ENCODE results near the gene ITGB1. TPM values are rescaled to one million over a fixed set of nuclear protein-coding genes. Genes with fewer than 3 reads are reported as not detected.

Gene ITGB1
- total RNA-seq (410 TPM), polyA plus RNA-seq (ENCODE audit: insufficient read depth, low read depth, low replicate concordance) (156 TPM)
- long read RNA-seq, donor 1, transcript ITGB1-201 (16 exons, 3,640 nt), result major isoform, 55 of 180 reads
- long read RNA-seq, donor 1, partial matches to known transcripts, result 124 of 180 reads
- long read RNA-seq, donor 1, other reads (novel, unspliced or antisense), result 0 of 180 reads
- long read RNA-seq, donor 2, transcript ITGB1-201 (16 exons, 3,640 nt), result major isoform, 66 of 154 reads
- long read RNA-seq, donor 2, partial matches to known transcripts, result 88 of 154 reads
- long read RNA-seq, donor 2, other reads (novel, unspliced or antisense), result 0 of 154 reads
- long read RNA-seq, donor 3, transcript ITGB1-201 (16 exons, 3,640 nt), result major isoform, 83 of 252 reads
- long read RNA-seq, donor 3, partial matches to known transcripts, result 168 of 252 reads
- long read RNA-seq, donor 3, other reads (novel, unspliced or antisense), result 0 of 252 reads
- long read RNA-seq, donor 4, transcript ITGB1-201 (16 exons, 3,640 nt), result major isoform, 75 of 127 reads
- long read RNA-seq, donor 4, partial matches to known transcripts, result 52 of 127 reads
- long read RNA-seq, donor 4, other reads (novel, unspliced or antisense), result 0 of 127 reads
- long read RNA-seq, donor 5, transcript ITGB1-201 (16 exons, 3,640 nt), result major isoform, 7 of 7 reads
- long read RNA-seq, donor 5, partial matches to known transcripts, result 0 of 7 reads
- long read RNA-seq, donor 5, other reads (novel, unspliced or antisense), result 0 of 7 reads
- long read RNA-seq, donor 6, transcript ITGB1-201 (16 exons, 3,640 nt), result major isoform, 75 of 254 reads
- long read RNA-seq, donor 6, partial matches to known transcripts, result 177 of 254 reads
- long read RNA-seq, donor 6, other reads (novel, unspliced or antisense), result 0 of 254 reads
- long read RNA-seq, donor 7, transcript ITGB1-201 (16 exons, 3,640 nt), result major isoform, 138 of 189 reads
- long read RNA-seq, donor 7, partial matches to known transcripts, result 32 of 189 reads
- long read RNA-seq, donor 7, other reads (novel, unspliced or antisense), result 17 of 189 reads
- long read RNA-seq, donor 8, transcript ITGB1-201 (16 exons, 3,640 nt), result major isoform, 45 of 188 reads
- long read RNA-seq, donor 8, partial matches to known transcripts, result 141 of 188 reads
- long read RNA-seq, donor 8, other reads (novel, unspliced or antisense), result 0 of 188 reads
- long read RNA-seq, donor 9, transcript ITGB1-201 (16 exons, 3,640 nt), result major isoform, 25 of 74 reads
- long read RNA-seq, donor 9, partial matches to known transcripts, result 47 of 74 reads
- long read RNA-seq, donor 9, other reads (novel, unspliced or antisense), result 0 of 74 reads
- long read RNA-seq, donor 10, transcript ITGB1-201 (16 exons, 3,640 nt), result major isoform, 43 of 137 reads
- long read RNA-seq, donor 10, partial matches to known transcripts, result 93 of 137 reads
- long read RNA-seq, donor 10, other reads (novel, unspliced or antisense), result 0 of 137 reads

DNA sequence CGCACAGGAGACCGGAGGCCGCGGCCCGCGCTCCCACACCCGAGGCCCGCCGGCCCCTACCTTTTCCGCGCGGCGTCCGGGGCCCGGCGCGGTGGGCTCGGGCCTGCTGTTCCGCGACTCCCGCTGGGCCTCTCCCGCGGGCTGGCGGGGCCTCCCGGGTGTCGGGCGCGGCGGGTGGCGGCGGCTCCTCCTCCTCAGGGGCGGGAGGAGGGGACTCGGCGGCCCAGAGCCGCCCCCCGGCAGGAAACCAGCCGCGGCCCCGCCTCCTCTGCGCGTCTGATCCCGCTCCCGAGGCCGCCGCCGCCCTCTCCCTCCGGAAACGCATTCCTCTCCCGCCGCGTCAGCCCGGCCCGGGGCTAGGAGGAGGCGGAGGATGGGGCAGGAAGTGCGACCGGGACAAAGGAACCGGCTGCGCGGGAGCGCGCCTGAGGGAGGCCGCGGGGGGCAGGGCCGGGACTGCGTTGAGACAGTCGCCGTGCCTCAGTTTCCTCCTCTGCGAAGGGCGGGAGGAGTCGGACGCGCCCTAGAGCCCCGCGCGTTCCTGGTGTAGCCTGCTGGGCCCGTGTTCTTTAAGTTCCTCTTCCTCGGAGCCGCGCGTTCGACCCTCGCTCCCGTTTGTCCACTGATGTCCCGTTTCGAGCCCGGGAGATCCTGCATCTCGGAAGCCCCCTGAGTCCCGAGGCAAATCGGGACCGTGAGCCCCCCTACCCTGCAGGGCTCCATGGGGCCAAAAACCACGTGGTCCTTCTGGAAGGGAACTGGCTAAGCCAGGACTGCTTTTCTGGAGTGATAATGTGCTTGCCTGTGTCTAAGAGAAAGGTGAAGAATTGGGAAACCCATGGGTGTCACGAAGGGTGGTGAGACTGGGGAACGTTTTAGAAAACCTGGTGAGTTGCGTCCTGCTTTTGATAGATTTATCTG lies at the start of gene ITGB1:
Gene ITGB1, minus strand, starts transcription at position 146 of the 921 bp plus-strand sequence. CDS start 22,672 bp downstream, outside the sequence.
- Histone ChIP-seq H3K9ac (ENCODE audit: low read length in 3 of 3) (peak within 1 kb of the TSS; percentile 12 to 93 (median 83)), H3K36me3 (ENCODE audit: control insufficient read depth in 2 of 3, insufficient read depth in 3 of 3, low read length in 3 of 3) (no peaks in the 10 kb centered on the region), H3K9me3 (ENCODE audit: control insufficient read depth in 2 of 3, insufficient read depth in 1 of 3, low read length in 3 of 3) (no peaks in the 10 kb centered on the region), H3K27ac (ENCODE audit: low read depth in 2 of 2, low read length in 2 of 2) (peak within 1 kb of the TSS; percentile 82 to 89), H3K4me1 (ENCODE audit: control insufficient read depth in 2 of 3, insufficient read depth in 2 of 3, low read depth in 1 of 3, low read length in 3 of 3) (peaks cover 6 to 24% (median 18%) of the 10 kb centered on the region in 3 donors), H3K4me3 (ENCODE audit: low read length in 3 of 3) (peak within 1 kb of the TSS; percentile 63 to 89 (median 84)), H3K27me3 (ENCODE audit: control insufficient read depth, insufficient read depth, low read length) (no peaks in the 10 kb centered on the region)
- intact Hi-C loops (cut with DNase I), result no loop called here
- DNase-seq, result peak; percentile 97 to 99 (median 98)
- TF ChIP-seq, protein P1, sequence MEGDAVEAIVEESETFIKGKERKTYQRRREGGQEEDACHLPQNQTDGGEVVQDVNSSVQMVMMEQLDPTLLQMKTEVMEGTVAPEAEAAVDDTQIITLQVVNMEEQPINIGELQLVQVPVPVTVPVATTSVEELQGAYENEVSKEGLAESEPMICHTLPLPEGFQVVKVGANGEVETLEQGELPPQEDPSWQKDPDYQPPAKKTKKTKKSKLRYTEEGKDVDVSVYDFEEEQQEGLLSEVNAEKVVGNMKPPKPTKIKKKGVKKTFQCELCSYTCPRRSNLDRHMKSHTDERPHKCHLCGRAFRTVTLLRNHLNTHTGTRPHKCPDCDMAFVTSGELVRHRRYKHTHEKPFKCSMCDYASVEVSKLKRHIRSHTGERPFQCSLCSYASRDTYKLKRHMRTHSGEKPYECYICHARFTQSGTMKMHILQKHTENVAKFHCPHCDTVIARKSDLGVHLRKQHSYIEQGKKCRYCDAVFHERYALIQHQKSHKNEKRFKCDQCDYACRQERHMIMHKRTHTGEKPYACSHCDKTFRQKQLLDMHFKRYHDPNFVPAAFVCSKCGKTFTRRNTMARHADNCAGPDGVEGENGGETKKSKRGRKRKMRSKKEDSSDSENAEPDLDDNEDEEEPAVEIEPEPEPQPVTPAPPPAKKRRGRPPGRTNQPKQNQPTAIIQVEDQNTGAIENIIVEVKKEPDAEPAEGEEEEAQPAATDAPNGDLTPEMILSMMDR (IDR thresholded peaks at IDR 0.05; ENCODE audit: borderline replicate concordance, extremely low read depth, insufficient read depth), result no peak
- FAIRE-seq, result no peak

DNA sequence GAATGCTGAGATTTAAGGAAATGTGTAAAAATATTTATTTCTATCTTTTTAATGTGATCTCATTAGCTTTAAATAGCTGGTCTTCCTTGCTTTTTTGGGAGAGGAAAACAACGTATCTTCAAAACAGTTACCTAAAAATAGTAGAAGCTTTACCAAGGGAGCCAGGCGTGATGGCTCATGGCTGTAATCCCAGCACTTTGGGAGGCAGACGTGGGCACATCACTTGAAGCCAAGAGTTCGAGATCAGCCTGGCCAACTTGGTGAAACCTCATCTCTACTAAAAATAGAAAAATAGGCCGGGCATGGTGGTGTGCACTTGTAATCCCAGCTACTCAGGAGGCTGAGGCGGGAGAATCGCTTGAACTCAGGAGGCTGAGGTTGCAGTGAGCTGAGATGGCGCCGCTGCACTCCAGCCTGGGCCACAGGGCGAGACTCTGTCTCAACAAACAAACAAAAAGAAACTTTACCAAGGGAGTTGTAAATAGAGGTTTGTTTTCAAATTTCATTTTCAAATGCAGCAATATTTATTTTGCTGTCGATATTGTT lies 48.4 kb upstream of the ITGB1 start:
- Histone ChIP-seq H3K27me3 (ENCODE audit: control insufficient read depth, insufficient read depth, low read length) (no peaks in the 10 kb centered on the region), H3K4me1 (ENCODE audit: control insufficient read depth in 2 of 3, insufficient read depth in 2 of 3, low read depth in 1 of 3, low read length in 3 of 3) (peaks cover 0 to 3% (median 0%) of the 10 kb centered on the region in 3 donors), H3K27ac (ENCODE audit: low read depth in 2 of 2, low read length in 2 of 2) (no peak overlapping the region), H3K4me3 (ENCODE audit: low read length in 3 of 3) (no peak overlapping the region), H3K36me3 (ENCODE audit: control insufficient read depth in 2 of 3, insufficient read depth in 3 of 3, low read length in 3 of 3) (no peaks in the 10 kb centered on the region), H3K9me3 (ENCODE audit: control insufficient read depth in 2 of 3, insufficient read depth in 1 of 3, low read length in 3 of 3) (no peaks in the 10 kb centered on the region), H3K9ac (ENCODE audit: low read length in 3 of 3) (no peak overlapping the region)
- DNase-seq (no peak), FAIRE-seq (no peak)
- TF ChIP-seq, protein P1 (IDR thresholded peaks at IDR 0.05; ENCODE audit: borderline replicate concordance, extremely low read depth, insufficient read depth), result no peak
- intact Hi-C loops (cut with DNase I), result loop anchor here (5.0 kb wide), 1 partner anchor 209 kb away; no protein-coding TSS in a partner anchor
